ENCODE data around the gene SKAP2. TPM values are rescaled to one million over a fixed set of nuclear protein-coding genes. Genes with fewer than 3 reads are reported as not detected.

The SKAP2 gene
- total RNA-seq, 1 experiment from 2014 or later = 3.2 TPM

- Histone ChIP-seq H2BK12ac (ENCODE audit: insufficient read length, low read depth, low read length) (no peak overlapping the region), H3K9ac (ENCODE audit: extremely low read depth, insufficient read length, low read length) (no peak overlapping the region), H2BK20ac (ENCODE audit: low read depth, low read length, poor library complexity, severe bottlenecking) (no peak overlapping the region), H3K23ac (ENCODE audit: insufficient read length, low read depth, low read length) (no peak overlapping the region), H3K18ac (ENCODE audit: insufficient read length, low read depth, low read length) (no peak overlapping the region), H3K9me3 (ENCODE audit: control insufficient read depth, low read depth, low read length) (no peaks in the 10 kb centered on the region), H4K8ac (replicated peaks; ENCODE audit: insufficient read length, low read depth, low read length) (no peak overlapping the region), H3K4me1 (ENCODE audit: insufficient read depth, low read length) (no peaks in the 10 kb centered on the region), H2BK5ac (ENCODE audit: insufficient read length, low read length) (no peak overlapping the region), H2AK5ac (ENCODE audit: insufficient read length, low read length) (no peak overlapping the region), H2AFZ (ENCODE audit: low read length) (no peak overlapping the region), H2BK120ac (ENCODE audit: low read depth, low read length, poor library complexity, severe bottlenecking) (no peak overlapping the region), H4K20me1 (ENCODE audit: control insufficient read depth, insufficient read depth, insufficient read length) (no peaks in the 10 kb centered on the region), H3K4me2 (ENCODE audit: insufficient read depth, insufficient read length, low read length) (no peak overlapping the region), H4K91ac (ENCODE audit: insufficient read length, low read depth, low read length) (no peak overlapping the region), H3K27me3 (ENCODE audit: insufficient read depth, low read length) (no peaks in the 10 kb centered on the region), H4K5ac (ENCODE audit: insufficient read length, low read depth, low read length) (no peak overlapping the region), H3K56ac (ENCODE audit: insufficient read length, low read depth, low read length) (no peak overlapping the region), H3K79me2 (ENCODE audit: insufficient read depth, low read length) (no peaks in the 10 kb centered on the region), H3K27ac (ENCODE audit: insufficient read length, low read depth, low read length) (no peak overlapping the region), H3K4ac (ENCODE audit: low read depth, low read length) (no peak overlapping the region), H3K14ac (ENCODE audit: insufficient read depth, low read length) (no peak overlapping the region), H3T11ph (ENCODE audit: low read length) (no peak overlapping the region), H2BK15ac (ENCODE audit: low read depth, low read length) (no peak overlapping the region), H3K79me1 (ENCODE audit: insufficient read depth, low read depth, low read length, poor library complexity, severe bottlenecking) (no peaks in the 10 kb centered on the region), H3K23me2 (ENCODE audit: insufficient read length, low read depth, low read length, poor library complexity, severe bottlenecking) (no peaks in the 10 kb centered on the region)
- Mint-ChIP-seq H3K4me3 (no peak overlapping the region), H3K27me3 (ENCODE audit: low read depth) (peaks cover 8% of the 10 kb centered on the region), H3K36me3 (ENCODE audit: insufficient read depth in 1 of 3, low read depth in 3 of 3) (no peaks in the 10 kb centered on the region), H3K9me3 (no peaks in the 10 kb centered on the region), H3K27ac (no peak overlapping the region), H3K4me1 (no peaks in the 10 kb centered on the region)
- DNase-seq = no peak
- WGBS (ENCODE audit: extremely low coverage, insufficient read length, low lambda C conversion rate) = no CpG with 5 or more reads among the region's 1 CpG
- TF ChIP-seq CTCF (conservative IDR thresholded peaks at IDR 0.05) = no peak
Observed at GRCh38 chr7:26680587-26680986, 183.8 kb downstream of the SKAP2 start.

All from H9 (cell line).